NCI-H345 treated with DMSO at 0.1 percent for 48 hours (cell line): Measurements from ENCODE around the gene IRAK2.

Experiments used
- DNase-seq: peaks from one replicate; lab custom pipeline; 2025; ENCODE audit not compliant: unreplicated experiment; lab: John Stamatoyannopoulos, UW

The IRAK2 gene

GRCh38 chr3:10279384-10280176, 114.9 kb downstream of the IRAK2 start:
- no peak for DNase-seq

DNA sequence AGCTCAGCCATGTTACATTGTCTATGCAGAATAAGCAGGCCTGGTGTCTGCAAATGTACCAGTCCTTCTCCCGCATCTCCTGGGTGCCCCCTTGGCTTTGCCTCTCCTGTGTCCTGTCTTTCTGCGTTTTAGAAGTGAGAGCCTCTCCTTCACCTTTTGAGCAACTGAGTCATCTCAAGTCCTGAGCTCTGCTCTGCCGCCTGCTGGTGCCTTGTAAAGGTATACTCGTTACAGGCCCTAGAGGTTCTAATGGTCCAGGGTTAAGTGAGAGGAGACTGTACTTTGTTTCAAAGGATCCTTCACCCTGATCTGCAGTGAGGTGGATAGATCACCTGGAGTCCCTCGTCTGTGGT, 115.4 kb downstream of the IRAK2 start:
- no peak for DNase-seq

DNA sequence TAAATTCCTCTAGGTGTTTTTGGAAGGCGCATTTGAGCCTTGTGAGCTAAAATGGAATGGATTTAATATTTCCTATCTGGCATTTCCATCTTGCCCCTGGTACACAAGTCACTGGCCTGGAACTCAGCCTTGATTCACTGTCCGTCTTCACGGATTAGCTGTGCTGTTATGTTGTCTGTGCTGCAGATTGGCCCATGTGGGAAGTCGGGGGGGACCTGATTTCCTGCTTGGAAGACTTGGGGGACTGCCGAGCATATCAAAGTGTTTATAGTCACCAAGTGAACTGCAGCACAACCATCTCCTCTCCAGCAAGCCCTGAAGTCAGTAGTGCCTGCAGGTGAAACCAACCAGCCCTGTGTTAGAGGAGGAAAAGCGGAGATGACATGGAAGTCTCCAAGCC, 115.9 kb downstream of the IRAK2 start:
- DNase-seq: no peak

DNA sequence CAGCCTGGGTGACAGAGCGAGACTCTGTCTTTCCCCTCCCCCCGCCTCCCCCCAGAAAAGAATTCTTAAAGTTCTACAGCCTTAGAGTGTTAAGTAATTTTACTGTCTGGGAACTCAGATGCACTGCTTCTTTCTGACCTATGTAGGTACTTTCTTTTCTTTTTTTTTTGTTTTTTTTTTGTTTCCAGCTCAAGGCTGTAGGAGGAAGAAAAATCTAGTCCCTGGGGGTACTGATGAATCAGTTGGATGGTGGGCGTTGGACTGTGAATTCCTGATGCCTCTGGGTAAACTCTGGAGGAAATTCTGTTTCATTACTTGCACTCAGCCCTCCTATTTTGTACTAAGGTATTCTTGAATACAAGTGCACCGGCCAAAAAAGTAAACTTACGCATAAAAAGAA, 117.2 kb downstream of the IRAK2 start:
- DNase-seq: no peak

- no peak for DNase-seq
These were observed 118.9 kb downstream of the IRAK2 start for GRCh38 chr3:10283638-10284037.

DNA sequence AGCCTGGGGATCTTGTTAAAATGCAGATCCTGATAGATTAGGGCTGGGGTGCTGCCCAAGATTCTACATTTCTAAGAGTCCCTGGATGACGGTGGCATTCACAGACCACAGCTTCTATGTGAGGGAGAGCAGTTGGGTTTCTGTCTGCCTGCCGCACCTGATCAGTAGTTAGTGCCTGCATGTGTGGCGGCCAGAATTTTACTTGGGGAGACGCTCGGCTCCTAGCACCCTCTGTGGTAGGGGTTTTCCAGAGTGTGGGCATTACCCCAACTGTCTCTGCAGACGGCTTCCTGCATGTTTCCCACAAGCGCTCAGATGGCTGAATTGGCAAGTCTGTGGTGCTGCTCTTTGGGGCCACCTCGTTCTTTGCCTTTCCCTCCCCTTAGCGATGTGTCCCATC, 119.8 kb downstream of the IRAK2 start:
- DNase-seq: no peak

DNA sequence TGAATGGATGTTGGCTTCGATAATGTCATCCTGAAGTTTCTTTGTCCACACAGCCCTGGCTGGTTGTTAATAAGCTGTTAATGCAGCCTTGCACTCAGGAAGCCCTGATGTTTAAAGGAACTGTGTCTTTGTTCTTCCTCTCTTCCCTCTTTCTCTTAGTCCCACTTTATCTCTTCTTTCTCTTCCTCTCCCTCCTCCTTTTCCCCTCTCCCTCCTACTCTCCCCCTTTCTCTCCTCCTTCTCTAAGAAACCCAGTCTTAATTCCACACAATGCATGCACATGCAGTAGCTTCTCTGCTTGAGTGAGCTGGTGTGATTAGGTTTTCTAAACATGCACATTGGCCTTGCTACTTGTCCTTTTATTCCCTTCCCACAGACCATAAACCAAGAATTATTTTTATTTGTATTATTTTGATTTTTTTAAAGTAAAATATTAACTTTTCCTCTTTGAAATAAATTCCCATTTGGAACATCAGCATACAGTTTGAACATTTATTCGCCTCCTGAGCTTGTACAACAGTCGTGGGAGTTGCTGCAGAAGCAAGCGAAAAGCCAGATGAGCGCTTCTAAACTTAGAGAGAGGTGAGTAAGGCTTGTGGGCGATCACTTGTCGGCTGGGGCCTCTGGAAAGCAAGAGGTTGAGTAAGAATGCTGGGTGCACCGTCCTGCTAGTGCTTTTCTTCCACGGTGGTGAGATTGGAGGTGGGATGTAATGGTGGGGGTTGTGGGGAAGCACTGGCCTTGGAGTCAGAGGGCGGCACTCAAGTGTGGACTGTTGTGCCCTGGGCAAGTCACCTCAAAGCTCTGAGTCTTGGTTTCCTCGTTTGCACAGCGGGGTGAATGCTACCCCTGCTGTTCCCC, 120.8 kb downstream of the IRAK2 start:
- DNase-seq: no peak

- DNase-seq: no peak
These were observed 121.4 kb downstream of the IRAK2 start for GRCh38 chr3:10286133-10286524.

GRCh38 chr3:10286596-10287295, 122.0 kb downstream of the IRAK2 start:
- no peak for DNase-seq

DNA sequence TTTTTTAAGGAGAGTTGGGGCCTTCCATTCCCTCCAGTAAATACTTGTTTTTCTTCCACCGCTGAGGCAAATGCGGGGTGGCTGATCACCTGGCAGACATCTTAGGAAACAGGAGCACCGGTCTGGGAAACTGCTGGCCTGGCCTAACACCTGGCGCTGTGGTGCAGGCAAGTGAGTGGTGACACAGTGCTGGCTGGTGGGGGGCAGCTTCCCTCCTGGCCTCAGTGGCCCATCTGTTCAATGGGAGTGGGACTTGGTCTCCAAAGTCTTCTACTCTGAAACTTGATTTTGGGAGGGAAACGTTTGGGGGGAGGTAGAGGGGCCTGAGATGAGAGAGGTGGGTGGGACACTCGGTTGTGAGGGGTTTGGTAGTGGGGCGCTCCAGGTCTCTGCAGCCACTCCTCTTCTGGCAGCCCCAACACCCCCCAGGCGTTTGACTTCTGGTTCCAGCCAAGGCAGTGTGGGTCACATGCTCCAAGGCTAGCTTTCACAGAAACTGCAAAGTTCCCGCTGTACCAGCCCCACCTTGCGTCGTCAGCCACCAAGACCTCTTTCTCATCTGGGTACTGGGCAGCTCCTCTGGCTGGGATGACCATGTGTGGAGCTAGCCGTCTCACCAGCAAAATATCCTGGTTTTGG, 123.3 kb downstream of the IRAK2 start:
- no peak for DNase-seq

DNA sequence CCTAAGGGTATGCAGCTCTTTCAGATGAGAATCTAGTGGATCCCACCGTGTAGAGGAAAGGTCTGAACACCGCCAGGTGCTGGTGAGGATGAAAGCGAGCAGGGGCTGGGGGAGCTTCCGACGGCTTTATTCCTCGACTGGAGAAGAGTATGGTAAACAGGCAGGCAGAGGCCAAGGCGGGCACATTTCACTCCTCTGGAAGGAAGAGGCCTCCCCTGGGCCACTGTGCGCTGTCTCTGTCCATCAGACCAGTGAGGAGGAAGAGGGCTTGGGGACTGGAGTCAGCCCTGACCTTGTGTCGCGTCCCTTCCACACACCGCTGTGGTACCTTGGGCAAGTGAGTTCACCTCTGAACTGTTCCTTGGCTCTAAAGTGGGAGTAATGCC, 123.8 kb downstream of the IRAK2 start:
- no peak for DNase-seq

- DNase-seq: no peak
These were observed 124.4 kb downstream of the IRAK2 start for GRCh38 chr3:10289077-10289476.

- DNase-seq: no peak
These were observed 125.2 kb downstream of the IRAK2 start for GRCh38 chr3:10289787-10290355.

GRCh38 chr3:10290481-10291176, 125.9 kb downstream of the IRAK2 start:
- no peak for DNase-seq

GRCh38 chr3:10291641-10292040, 126.9 kb downstream of the IRAK2 start:
- no peak for DNase-seq

DNA sequence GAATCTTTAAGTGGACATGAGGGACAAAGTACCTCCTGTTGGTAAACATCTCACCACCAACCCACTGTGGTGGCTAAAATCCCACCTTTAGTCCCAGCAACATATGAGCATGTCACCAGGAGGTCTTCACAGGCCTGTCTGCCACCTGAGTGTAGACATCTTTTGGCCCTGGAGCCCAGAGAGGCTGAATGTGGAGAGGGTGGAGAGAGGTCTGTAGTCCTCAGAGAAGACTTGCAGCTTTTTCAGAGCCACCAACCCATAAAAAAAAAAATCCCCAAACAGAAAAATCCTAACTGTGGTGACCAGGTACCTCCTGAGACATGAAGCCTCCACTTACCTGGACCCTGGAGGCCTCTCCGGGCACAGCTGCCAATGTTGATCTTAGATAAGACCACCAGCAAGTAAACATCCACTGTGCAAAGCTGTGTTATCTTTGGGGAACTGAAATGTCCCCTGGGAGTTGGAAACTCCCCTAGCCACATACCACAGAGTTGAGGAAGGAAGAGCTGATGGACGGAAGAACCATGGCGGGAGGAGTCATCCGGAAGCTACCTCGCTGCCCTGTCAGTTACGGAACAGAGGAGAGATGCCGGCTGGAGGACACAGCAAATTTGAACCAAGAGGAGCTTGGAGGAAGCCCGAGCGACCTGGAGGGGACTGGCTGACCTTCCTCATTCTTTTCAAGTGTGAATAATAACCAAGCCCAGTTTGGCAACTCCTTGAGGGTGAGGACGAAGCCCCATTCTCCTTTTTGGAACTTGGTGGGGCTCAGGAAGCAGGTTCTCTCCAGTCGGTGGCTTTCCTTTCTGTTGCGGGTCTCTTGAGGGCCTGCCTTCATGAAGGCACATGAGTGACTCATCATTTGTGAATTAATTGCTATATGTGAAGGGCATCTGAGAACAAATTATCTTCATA, 128.0 kb downstream of the IRAK2 start, which contains the start of gene GHRL:
Gene GHRL, minus strand, starts transcription at position 443 of the 915 bp plus-strand sequence. CDS start 2,767 bp downstream, outside the sequence.
- DNase-seq: no peak
